ENCODE data around the gene TCF25.
"Not testable (repeated sequence)": the region's sequence is repeated elsewhere in the genome, so short reads cannot be mapped to it uniquely, and the experiment has no call there.

Gene TCF25

DNA sequence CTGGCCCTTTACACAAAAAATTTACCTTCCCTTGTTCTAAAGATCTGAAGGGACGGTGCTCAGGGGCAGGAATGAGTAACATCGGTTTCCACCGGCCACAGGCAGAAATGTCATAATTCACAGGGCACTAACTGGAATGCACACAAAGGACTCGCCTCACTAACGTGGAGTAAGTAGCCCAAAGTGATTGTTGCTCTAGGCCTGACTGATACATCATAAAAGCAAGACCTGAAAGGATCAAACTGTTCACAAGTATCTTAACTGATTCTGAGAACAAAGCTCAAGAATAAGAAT lies 8.9 kb upstream of the TCF25 start:
- DNase-seq: no peak
- in situ Hi-C loops (cut with HindIII; ENCODE audit: low pct_ligation_motif_present, low pct_unique_long_range_greater_than_20kb, low sequenced_read_pairs): no loop called here

DNA sequence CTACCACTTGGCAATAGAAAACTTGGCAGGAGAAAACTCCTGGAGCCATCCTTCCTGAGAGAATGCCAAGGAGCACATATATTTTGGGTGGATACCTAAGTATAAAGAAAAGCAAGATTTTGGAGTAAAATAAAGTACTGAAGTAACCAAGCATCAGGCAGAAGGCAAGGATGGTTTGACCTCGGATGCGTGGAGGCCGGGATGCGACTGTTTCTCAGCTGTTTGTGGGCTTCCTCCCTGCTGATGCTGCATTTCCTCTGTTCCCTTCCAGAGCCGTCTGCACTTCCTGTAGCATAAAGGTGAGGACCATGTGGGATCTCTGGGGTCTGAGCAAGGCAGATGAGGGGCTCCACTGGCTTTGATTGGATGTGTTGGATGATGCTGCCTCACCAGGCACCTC lies 5.5 kb upstream of the TCF25 start:
- in situ Hi-C loops (cut with HindIII; ENCODE audit: low pct_ligation_motif_present, low pct_unique_long_range_greater_than_20kb, low sequenced_read_pairs): no loop called here
- no peak for DNase-seq

DNA sequence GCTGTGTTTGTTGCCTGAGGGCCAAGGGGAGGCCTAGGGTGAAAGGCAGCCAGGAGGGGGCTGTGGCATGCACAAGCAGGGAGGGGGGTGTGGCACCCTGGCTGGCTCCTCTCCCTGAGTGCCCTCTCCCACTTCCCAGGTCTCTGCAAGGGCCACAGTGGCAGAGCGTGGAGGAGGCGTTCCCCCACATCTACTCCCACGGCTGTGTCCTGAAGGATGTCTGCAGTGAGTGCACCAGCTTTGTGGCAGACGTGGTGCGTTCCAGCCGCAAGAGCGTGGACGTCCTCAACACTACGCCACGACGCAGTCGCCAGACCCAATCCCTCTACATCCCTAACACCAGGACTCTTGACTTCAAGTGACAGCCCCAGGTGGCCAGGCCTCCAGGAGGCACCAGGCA lies 3.5 kb upstream of the TCF25 start:
- DNase-seq: no peak
- in situ Hi-C loops (cut with HindIII; ENCODE audit: low pct_ligation_motif_present, low pct_unique_long_range_greater_than_20kb, low sequenced_read_pairs): no loop called here

DNA sequence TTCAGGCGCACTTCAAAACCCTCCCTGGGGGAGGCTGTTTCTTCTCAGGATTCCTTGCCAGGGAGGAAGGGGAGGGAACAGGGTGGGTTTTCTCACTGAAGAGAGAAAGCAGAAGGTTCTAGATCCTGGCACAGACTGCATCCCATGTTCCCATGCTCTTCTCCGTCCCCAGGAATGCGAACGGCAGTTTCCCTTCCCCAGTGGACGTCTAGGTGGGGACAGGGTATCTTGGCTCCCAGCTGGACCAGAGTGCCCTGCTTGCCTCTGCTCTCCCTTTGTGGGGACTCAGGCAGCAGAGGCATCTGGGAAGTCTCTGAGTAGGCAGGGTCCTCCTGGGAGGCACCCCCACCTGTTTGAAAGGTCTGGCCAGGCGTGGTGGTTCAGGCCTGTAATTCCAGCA lies 3.0 kb upstream of the TCF25 start:
- DNase-seq: no peak
- in situ Hi-C loops (cut with HindIII; ENCODE audit: low pct_ligation_motif_present, low pct_unique_long_range_greater_than_20kb, low sequenced_read_pairs): no loop called here

DNA sequence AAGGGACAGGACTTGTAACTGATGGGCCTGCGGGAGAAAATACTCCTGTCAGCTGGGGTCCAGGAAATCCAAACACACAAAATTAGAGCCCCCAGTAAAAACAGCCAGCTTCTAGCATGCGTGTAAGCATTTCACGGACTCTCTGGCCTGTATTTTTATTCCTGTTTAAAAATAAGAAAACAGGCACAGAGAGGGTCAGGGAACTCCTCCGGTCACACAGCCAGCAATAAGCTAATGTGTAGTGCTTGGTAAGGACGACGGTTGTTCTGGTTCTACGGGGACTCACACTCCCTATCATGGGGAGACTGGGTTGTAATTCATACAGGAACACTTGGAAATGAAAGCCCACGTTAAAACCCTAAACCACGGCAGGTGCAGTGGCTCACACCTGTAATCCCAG lies 1.5 kb upstream of the TCF25 start:
- in situ Hi-C loops (cut with HindIII; ENCODE audit: low pct_ligation_motif_present, low pct_unique_long_range_greater_than_20kb, low sequenced_read_pairs): no loop called here
- no peak for DNase-seq

DNA sequence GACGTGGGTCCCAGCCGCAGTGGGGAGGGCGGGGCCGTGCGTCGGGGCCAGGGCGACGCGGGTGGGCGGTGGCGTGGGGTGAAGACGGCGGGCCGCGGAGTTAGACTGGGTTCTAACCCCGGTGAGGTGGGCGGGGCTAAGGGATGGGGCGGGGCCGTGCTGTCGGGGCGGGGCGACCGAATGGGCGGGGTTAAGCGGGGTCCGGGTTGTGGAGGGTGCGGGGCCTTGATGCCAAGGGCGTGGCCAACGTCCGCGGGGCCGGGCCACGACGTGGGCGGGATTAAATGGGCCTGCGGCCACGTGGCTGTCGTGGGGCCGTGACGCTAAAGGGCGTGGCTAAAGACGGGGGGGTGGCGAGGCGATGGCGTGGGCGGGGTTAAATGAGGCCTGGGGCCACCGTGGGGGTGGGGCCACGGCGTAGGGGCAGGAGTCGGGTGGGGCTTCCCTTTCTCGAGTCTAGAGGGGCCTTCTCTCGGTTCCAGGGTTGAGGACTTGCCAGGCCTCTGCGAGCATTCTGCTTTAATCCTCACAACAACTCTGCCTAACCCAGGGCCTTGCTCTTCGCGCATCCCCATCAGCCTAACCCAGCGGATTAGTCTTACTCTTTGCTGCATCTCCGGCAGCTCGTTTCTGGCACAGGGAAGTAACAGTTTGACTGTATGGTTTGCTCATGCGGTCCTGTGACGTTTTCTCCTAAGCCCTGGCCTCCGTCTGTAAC lies 739 bp downstream of the TCF25 start:
- DNase-seq: peak; percentile 95
- in situ Hi-C loops (cut with HindIII; ENCODE audit: low pct_ligation_motif_present, low pct_unique_long_range_greater_than_20kb, low sequenced_read_pairs): no loop called here

DNA sequence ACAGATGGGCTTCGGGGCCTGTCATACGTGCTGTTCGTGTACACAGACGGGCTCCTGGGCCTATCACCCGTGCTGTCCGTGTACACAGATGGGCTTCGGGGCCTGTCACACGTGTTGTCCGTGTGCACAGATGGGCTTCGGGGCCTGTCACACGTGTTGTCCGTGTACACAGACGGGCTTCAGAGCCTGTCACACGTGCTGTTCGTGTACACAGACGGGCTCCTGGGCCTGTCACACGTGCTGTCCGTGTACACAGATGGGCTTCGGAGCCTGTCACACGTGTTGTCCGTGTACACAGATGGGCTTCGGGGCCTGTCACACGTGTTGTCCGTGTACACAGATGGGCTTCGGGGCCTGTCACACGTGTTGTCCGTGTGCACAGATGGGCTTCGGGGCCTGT lies 5.7 kb downstream of the TCF25 start:
- DNase-seq; in situ Hi-C loops (cut with HindIII; ENCODE audit: low pct_ligation_motif_present, low pct_unique_long_range_greater_than_20kb, low sequenced_read_pairs): not testable (repeated sequence)

DNA sequence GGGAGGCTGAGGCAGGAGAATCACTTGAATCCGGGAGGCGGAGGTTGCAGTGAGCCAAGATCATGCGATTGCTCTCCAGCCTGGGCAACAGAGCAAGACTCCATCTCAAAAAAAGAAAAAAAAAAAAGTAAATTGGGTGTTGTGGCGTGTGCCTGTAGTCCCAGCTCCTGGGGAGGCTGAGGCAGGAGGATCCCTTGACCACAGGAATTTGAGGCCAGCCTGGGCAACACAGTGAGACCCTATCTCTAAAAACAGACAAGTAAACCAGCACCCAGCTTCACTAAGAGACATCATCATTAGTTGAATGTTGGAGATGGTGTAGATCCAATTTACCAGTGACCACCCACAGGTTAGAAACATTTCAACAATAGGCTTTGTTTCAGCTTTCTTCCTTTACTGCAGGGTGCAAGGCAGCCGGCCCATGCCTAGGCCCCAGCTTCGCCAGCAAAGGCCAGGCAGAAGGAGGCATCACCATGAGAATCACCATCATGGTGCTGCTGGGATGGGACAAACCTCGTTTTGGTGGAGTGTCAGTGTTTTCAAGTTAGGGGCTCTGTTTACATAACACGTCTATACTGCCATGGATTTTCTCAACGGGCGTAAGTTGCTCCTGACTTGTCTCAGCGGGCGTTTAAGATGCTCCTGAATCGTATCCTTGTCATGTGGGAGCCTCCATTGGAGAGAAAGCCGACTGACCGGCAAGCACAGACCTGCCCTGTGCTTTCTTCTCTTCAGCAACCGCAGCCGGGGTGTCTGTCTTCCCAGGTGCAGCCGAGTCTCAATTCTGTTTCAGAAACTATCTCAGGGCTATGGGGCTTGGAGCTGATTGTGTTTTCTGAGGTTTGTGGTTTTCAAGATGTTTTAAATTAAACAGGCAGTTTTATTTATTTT lies 7.3 kb downstream of the TCF25 start:
- in situ Hi-C loops (cut with HindIII; ENCODE audit: low pct_ligation_motif_present, low pct_unique_long_range_greater_than_20kb, low sequenced_read_pairs): no loop called here
- no peak for DNase-seq

DNA sequence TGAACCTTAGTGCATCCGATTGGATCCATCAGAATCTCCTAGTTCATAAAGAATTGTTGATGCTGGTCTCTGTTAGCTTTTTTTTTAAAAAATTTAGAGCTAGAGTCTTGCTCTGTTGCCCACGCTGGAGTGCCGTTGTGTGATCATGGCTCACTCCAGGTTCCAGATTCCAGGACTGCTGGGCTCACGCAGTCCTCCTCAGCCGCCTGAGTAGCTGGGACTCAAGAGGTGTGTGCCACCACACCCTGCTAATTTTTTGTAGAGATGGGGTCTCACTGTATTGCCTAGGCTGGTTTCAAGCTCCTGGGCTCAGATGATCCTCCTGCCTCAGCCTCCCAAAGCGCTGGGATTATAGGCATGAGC lies 8.0 kb downstream of the TCF25 start:
- DNase-seq: no peak
- in situ Hi-C loops (cut with HindIII; ENCODE audit: low pct_ligation_motif_present, low pct_unique_long_range_greater_than_20kb, low sequenced_read_pairs): no loop called here

DNA sequence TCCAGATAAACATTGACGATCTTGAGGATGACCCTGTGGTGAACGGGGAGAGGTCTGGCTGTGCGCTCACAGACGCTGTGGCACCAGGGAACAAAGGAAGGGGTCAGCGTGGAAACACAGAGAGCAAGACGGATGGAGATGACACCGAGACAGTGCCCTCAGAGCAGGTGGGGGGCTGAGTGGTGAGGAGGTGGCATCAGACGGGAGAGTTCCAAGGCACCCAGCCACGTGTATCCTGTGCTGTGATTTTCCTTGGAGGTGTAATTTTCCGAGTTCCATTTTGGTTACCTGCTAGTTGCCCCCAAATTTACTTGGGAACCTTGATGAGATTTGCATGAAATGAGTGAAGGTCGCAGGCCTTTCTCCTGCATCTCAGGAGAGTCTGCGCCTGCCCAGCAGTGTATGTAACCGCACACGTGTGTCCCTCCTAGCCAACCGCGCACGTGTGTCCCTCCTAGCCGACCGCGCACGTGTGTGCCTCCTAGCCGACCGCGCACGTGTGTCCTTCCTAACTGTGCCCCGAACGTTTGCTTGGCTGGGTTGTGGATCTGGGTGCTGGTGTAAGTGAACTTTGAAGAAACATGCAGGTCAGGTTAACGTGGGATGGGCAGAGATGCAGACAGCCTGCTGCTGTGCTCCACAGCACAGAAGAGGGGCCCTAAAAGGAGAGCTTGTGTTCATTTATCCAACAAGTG lies 10.1 kb downstream of the TCF25 start:
- no peak for DNase-seq
- in situ Hi-C loops (cut with HindIII; ENCODE audit: low pct_ligation_motif_present, low pct_unique_long_range_greater_than_20kb, low sequenced_read_pairs): no loop called here

DNA sequence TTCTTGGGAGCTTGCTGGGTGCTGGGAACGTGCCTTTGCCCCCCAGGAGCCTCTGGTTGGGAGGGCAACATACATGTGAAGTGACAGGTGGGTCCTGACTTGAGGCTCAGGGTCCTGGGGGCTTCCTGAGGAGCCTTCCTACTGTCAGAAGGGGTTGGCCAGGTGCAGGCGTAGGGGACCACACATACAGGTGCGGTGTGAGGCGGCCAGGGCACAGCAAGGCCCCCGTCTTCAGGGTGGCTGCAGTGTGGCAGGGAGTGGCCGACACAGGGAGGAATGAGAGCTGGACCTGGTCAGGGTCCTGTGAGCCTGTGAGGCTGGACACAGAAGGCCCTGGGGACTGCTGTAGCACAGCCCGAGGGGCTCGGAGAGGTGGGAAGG lies 10.6 kb downstream of the TCF25 start:
- no peak for DNase-seq
- in situ Hi-C loops (cut with HindIII; ENCODE audit: low pct_ligation_motif_present, low pct_unique_long_range_greater_than_20kb, low sequenced_read_pairs): no loop called here

DNA sequence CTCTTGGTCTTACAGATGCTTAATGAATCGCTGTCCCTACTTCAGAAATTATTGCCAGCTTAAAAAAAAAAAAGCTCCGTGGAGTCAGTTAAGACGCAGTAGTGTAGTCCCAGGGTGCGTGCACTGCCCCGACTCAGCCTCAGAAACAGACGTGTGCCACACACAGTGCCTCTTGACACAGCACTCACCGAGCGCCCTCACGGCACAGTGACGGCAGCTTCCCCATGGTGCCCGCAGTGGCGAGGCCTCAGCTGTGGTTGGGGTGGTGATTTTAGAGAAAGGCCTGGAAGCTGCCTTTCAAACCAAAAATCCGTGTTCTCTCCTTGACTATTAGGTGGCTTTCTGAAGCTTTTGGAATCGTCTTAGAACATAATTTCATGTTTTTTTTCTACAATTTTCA lies 13.9 kb downstream of the TCF25 start:
- in situ Hi-C loops (cut with HindIII; ENCODE audit: low pct_ligation_motif_present, low pct_unique_long_range_greater_than_20kb, low sequenced_read_pairs): no loop called here
- no peak for DNase-seq

DNA sequence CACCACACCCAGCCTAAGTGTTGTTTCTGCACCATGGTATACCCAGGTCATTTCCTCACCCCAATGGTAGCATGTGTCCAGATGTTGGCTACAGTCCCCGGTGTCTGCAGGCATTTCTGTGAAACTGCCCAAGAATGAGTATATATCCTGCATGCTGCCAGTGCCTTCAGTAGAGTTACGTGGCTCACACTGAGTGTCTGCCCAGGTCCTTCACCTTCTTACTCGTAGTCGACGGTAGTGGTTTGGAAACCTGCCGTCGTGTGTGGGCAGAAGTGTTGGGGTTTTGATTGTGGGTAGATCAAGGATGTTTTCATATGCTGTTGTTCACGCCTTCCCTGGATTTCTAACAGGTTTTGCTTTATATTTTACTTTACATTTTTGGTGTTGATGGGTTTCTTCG lies 16.8 kb downstream of the TCF25 start:
- in situ Hi-C loops (cut with HindIII; ENCODE audit: low pct_ligation_motif_present, low pct_unique_long_range_greater_than_20kb, low sequenced_read_pairs): no loop called here
- DNase-seq: no peak

DNA sequence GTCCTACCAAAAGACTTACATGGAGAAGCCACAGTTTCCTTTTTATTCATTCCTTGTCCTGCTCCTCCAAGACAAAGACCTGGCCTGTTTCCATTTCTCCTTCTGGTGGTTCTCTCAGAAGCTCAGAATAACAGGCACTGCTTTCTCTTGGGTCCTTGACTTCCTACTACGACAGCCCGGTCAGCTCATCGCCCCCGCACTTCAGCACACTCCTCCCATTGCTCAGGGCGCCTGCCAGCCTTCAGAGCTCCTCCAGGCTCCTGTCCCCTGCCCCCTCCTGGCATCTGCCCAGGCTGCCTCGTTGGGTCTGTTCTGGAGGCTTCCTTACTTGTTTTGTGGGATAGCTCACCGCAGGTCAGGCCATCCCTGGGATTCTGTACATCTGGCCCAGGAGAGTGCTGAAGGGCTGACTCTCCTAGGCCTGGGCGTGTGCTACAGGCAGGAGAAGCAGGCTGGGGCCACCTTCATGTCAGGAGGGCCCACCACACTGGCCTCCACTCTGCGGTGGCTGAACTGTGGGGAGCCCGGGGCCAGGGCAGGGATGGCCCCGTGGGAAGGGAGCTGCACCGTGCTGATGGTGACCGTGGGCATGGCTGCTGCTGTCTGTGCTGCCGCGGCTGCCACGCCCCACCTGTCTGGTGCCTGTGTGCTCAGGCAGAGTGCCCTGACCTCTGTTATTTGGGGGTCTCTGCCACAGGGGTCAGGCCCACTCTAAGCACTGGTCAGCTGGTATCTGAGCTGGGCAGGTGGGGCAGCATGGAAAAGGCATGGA lies 17.7 kb downstream of the TCF25 start:
- DNase-seq: no peak
- in situ Hi-C loops (cut with HindIII; ENCODE audit: low pct_ligation_motif_present, low pct_unique_long_range_greater_than_20kb, low sequenced_read_pairs): no loop called here

DNA sequence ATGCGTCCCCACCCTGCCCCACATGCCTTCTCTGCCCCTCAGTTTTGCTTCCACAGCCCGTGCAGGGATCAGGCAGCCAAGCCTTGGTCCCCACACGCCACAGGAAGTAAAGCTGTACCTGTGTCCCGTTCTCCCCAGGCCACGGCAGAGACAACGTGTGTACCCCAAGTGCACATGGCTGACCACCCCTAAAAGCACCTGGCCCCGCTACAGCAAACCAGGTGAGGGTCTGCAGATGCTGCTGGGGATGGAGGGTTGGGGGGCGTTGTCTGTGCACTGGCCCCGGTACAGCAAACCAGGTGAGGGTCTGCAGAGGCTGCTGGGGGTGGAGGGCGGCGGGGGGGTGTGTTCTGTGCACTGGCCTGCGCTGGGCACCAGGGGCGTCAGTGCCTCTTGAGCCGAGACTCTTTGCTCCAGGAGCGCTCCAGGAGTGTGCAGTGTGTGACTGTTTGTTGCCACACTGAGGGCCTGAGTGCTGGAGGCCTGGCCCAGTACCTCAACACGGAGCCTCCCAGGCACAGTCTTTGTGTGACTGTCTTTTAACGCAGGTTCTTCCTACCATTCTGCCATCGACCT lies 18.8 kb downstream of the TCF25 start:
- in situ Hi-C loops (cut with HindIII; ENCODE audit: low pct_ligation_motif_present, low pct_unique_long_range_greater_than_20kb, low sequenced_read_pairs): no loop called here
- DNase-seq: no peak

DNA sequence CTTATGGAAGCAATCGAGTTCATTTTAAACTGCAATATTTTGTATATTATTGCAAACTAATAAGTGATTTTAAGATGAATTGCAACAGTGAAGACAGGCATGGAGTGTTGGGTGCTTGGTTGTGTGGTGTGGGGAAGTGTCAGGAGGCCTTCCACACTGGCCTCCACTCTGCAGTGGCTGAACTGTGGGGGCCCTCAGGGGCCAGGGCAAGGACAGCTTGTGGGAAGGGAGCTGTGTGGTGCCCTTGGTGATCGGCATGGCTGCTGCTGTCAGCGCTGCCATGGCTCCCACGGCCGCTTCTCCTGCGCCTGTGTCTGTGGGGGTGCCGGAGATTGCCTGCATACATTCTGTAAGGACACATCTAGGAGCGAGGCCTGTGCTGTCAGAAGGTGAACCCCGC lies 19.2 kb downstream of the TCF25 start:
- no peak for DNase-seq

DNA sequence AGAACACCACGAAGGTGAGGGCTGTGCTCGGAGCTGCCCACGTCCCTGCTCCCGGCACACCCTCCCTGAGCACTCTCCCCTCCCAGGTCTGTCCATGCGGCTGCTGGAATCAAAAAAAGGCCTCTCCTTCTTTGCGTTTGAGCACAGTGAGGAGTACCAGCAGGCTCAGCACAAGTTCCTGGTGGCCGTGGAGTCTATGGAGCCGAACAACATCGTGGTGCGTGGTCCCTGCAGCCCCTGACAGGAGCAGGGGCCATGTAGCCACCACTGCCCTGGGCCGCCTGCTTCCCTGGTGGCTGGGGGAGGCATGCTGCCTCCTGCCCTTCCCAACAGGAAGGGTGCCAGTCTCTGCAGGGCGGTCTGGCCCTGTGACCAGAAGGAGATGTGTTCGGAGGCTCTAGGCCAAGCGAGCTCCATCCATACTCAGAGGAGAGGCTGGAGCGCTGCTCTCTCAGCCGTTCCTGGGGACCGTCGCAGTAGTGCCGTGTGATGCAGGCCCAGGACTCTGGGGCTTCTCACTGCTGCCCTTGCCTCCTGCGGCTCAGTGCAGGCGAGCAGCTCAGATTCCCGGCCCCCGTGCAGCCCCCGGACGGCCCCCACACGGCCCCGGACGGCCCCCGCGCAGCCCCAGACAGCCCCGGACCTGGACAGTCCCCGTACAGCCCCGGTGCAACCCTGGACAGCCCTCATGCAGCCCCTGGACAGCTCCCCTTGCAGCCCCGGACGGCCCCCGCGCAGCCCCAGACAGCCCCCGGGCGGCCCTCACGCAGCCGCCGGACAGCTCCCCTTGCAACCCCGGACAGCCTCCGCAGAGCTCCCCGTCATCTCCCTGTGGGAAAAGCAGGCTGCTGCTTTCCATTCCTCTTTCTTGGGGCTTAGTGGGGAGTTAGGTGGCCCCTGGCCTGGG lies 20.5 kb downstream of the TCF25 start:
- DNase-seq: no peak
- in situ Hi-C loops (cut with HindIII; ENCODE audit: low pct_ligation_motif_present, low pct_unique_long_range_greater_than_20kb, low sequenced_read_pairs): no loop called here

More for the DNA sequence above, 19.2 kb downstream of the TCF25 start:
- in situ Hi-C loops (cut with HindIII; ENCODE audit: low pct_ligation_motif_present, low pct_unique_long_range_greater_than_20kb, low sequenced_read_pairs): no loop called here
